HL-60/S4 treated with retinoic acid at 250 ng/mL for 4 days and 3 days (cell line): ENCODE measurements around the gene SCAMP5.

Experiments
- in situ Hi-C: fragments of 300-500 bp; cut with MboI; formaldehyde crosslinking; loops from 2 replicates; pipeline ENCODE4 v1.7.0; 2022; ENCODE audit warnings: low sequenced_read_pairs

Gene SCAMP5

GRCh38 chr15:74976159-74976558, 19.2 kb upstream of the SCAMP5 start:
- in situ Hi-C loops = no loop called here

DNA sequence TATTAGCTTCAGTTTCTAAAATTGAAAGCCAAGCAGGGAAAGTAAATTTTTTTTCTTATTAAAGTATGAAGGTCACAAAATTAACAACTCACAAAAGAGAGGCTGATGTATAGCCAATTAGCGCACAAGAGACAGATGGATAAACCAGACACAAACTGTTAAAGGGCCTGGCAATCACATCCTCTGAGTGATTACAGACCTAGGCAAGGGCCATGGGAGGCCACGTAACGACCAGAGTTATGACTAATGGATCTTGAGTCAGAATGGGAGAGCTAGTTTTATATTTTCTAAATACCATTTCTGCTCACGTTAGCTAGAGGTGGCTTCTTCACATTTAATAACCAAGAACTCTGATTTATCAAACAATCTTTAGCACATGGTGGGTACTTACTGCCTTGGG, 17.8 kb upstream of the SCAMP5 start:
- in situ Hi-C loops = no loop called here

DNA sequence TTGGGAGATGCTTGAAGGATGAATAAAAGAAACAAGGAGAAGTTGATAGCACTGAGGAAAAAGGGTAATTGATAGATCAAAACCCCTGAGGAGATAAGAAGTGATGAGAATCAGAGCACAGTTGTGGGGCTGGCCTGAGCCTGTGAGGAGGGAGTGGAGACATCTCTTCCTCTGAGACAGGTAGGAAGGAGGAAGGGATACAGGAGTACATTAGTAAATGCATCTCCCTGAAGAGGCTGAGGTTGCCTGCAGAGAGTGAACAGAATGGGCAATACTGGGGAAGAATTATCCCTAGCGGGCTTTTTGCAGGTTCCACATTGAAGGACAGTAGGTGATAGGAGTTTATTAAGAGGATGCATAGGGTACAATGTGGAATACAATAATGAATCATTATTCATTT, 17.3 kb upstream of the SCAMP5 start:
- in situ Hi-C loops = no loop called here

GRCh38 chr15:74978503-74978902, 16.9 kb upstream of the SCAMP5 start:
- in situ Hi-C loops = no loop called here

DNA sequence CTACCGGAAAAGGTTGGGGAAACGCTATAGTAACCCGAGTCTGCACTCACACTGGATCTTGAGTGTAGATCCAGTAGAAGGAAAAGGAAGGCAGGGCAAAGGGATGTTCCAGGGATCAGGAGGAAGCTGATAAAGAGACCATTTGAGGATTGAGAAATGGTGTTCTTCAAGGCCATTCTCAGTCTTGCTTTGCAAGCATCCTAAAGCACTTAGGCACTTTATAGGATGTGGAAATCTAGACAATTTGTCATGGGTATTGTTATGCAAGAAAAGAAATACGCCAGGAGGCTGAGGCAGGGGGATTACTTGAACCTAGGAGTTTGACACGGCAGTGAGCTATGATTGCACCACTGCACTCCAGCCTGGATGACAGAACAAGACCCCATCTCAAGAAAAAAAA, 13.2 kb upstream of the SCAMP5 start:
- in situ Hi-C loops = no loop called here

- in situ Hi-C loops = no loop called here
These were observed 11.6 kb upstream of the SCAMP5 start for GRCh38 chr15:74983725-74984231.

DNA sequence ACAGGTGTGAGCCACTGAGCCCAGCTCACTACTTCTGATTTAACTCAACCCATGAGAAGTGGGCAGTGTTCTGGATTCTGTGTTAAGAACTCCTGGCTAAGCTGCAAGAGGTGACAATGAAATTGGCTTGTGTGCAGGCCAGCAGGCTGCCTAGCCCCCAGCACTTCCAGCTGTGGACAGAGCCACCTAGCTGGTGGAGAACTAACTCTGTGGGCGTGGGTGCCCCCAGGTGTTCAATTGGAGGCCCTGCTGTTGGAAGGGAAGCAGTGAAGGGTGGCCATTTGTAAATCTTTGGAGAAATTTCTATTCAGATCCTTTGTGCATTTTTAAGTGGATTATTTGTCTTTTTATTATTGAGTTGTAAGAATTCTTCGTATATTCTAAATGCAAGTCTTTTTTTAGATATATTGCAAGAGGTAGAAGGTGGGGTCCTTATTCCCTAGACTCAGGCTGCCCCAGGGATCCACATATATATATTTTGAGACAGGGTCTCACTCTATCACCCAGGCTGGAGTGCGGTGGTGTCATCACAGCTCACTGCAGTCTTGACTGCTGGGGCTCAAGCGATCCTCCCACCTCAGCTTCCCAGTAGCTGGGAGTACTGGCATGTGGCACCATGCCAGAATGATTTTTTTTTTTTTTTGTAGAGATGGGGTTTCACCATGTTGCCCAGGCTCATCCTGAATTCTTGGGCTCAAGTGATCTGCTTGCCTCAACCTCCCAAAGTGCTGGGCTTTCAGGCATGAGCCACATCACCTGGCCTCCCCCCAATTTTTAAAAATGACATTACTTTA, 7.2 kb upstream of the SCAMP5 start:
- in situ Hi-C loops = no loop called here

GRCh38 chr15:74989527-74989926, 5.8 kb upstream of the SCAMP5 start:
- in situ Hi-C loops = no loop called here

- in situ Hi-C loops = no loop called here
These were observed 2.7 kb upstream of the SCAMP5 start for GRCh38 chr15:74992619-74993018.

GRCh38 chr15:74994236-74994635, 1.1 kb upstream of the SCAMP5 start:
- in situ Hi-C loops = no loop called here

GRCh38 chr15:74994685-74995084, 678 bp upstream of the SCAMP5 start:
- in situ Hi-C loops = no loop called here

- in situ Hi-C loops = no loop called here
These were observed 709 bp downstream of the SCAMP5 start for GRCh38 chr15:74995779-74996765.

DNA sequence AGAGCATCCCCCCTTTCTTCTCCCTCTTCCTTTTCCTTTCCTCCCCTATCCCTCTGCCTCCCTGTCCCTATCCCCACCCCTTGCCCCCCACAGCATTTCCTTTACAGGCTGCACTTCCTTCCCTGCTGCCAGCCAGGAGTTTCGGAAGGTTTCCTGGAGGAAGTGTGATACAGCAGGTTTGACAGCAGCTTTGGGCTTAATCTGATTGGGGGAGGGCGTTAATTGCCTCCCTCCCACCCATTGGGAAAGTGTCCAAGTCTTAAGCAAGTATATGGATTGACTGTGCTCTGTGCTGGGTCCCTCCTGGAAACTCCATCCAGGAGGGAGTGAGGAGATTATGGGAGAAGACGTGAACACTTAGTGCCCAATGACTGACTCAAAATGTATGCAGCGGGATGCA, 1.8 kb downstream of the SCAMP5 start:
- in situ Hi-C loops = no loop called here

DNA sequence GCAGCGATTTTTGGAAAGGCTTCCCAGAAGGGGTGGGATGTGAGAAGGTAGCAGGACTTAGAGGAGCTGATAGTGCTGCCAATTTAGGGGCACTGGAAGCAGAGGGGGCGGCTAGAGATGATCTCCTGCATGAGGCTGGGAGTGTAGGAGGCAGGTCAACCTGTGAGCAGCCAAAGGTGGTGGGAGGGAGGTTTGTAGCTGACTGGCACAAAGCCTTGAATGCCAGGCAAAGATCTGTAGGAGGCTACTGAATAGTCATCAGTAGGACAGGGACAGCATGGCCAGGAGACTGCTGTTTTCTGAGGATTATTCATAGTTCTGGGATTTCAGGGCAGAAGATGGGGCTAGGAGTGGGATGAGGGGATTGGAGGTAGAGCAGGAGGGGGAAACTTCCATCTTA, 2.2 kb downstream of the SCAMP5 start:
- in situ Hi-C loops = no loop called here

GRCh38 chr15:75001310-75001709, 5.9 kb downstream of the SCAMP5 start:
- in situ Hi-C loops = no loop called here

GRCh38 chr15:75002398-75002797, 7.0 kb downstream of the SCAMP5 start:
- in situ Hi-C loops = no loop called here

DNA sequence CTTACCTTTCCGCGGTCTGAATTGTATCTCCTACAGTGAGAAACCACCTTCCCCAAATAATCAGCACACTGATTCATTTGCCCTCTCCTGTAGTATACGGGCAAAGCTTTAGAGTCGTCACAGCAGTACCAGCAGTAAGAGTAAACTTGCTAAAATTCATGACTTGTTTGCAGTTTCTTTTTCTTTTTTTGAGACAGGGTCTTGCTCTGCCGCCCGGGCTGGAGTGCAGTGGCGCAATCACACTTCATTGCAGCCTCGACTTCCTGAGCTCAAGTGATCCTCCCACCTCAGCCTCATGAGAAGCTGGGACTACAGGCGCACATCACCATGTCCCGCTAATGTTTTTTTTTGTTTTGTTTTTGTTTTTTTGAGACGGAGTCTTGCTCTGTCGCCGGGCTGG, 11.9 kb downstream of the SCAMP5 start:
- in situ Hi-C loops = no loop called here

DNA sequence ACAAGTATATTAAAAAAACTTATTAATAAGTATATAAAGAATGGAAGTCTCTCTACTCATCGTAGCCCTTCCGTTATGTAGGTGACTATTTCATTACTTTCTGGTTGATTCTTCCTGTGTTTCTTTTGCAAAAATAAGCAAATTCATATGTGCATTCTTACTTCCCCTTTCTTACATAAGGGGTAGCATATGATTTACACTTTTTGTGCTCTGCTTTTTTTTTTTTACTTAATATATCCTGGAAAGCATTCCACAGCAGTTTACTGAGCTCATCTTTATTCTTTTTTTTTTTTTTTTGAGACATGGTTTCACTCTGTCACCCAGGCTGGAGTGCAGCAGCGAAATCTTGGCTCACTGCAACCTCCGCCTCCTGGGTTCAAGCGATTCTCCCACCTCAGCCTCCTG, 12.9 kb downstream of the SCAMP5 start:
- in situ Hi-C loops = no loop called here

- in situ Hi-C loops = no loop called here
These were observed 13.4 kb downstream of the SCAMP5 start for GRCh38 chr15:75008629-75009326.

DNA sequence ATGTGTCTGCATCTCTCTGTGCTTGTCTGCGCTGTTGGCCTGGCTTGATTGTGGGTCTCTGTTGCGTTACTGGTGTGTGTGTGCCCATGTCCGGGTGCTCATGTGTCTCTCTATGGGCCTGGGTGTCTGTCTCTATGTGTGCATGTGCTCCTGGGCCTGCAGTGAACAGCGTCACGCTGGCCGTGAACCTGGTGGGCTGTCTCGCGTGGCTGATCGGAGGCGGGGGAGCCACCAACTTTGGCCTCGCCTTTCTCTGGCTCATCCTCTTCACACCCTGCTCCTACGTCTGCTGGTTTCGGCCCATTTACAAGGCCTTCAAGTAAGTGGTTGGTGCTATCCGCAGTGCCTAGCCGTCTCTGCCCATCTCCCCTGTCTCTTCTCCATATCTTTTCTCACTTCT, 21.1 kb downstream of the SCAMP5 start:
- in situ Hi-C loops = no loop called here

GRCh38 chr15:75019916-75020315, 24.6 kb downstream of the SCAMP5 start:
- in situ Hi-C loops = no loop called here
